Chondrocyte (in vitro differentiated cells): ENCODE results near the gene SYNGR1. TPM values are rescaled to one million over a fixed set of nuclear protein-coding genes. Genes with fewer than 3 reads are reported as not detected.
A peak's percentile ranks its signal among the peaks of the same experiment; 100 is the strongest.

Experiments
- DNase-seq: peaks from one replicate; pipeline ENCODE4 v3.0.0; 2021; ENCODE audit warnings: mixed read lengths, low spot score
- H3K27ac Mint-ChIP-seq: one replicate; pipeline ENCODE4 v1.8.0; 2021; ENCODE audit warnings: mild to moderate bottlenecking, moderate library complexity, mixed read lengths; ENCODE audit not compliant: unreplicated experiment
- H3K27me3 Mint-ChIP-seq: 2 replicates; pipeline ENCODE4 v1.8.0; 2021; ENCODE audit warnings: low read depth, mixed read lengths
- H3K36me3 Mint-ChIP-seq: 2 replicates; pipeline ENCODE4 v1.8.0; 2021; ENCODE audit warnings: low read depth, mixed read lengths
- H3K4me1 Mint-ChIP-seq: 2 replicates; pipeline ENCODE4 v1.8.0; 2021; ENCODE audit warnings: low read depth, mild to moderate bottlenecking, mixed read lengths
- H3K4me3 Mint-ChIP-seq: one replicate; pipeline ENCODE4 v1.8.0; 2021; ENCODE audit warnings: mild to moderate bottlenecking, moderate library complexity, mixed read lengths; ENCODE audit not compliant: unreplicated experiment
- H3K9me3 Mint-ChIP-seq: 2 replicates; pipeline ENCODE4 v1.8.0; 2021; ENCODE audit warnings: low read depth, mixed read lengths
- total RNA-seq: library from RNA; stranded (reverse); gene quantifications from 3 replicates; pipeline ENCODE4 v1.2.1, GENCODE V29; 2021
- TF ChIP-seq, protein P1 (sequence below): fragments of 200-600 bp; sonication (generic); IDR thresholded peaks from 2 replicates; pipeline ENCODE4 v1.5.0; 2021; ENCODE audit warnings: antibody characterized with exemption, mild to moderate bottlenecking, moderate library complexity

The SYNGR1 gene
- total RNA-seq, 1 donor from 2014 or later = 18.4 TPM

- no peaks in the 10 kb centered on the region for H3K27me3 Mint-ChIP-seq
- H3K4me3 Mint-ChIP-seq = peak overlapping the region; percentile 72
- peaks cover 22% of the 10 kb centered on the region for H3K4me1 Mint-ChIP-seq
- TF ChIP-seq, protein P1, sequence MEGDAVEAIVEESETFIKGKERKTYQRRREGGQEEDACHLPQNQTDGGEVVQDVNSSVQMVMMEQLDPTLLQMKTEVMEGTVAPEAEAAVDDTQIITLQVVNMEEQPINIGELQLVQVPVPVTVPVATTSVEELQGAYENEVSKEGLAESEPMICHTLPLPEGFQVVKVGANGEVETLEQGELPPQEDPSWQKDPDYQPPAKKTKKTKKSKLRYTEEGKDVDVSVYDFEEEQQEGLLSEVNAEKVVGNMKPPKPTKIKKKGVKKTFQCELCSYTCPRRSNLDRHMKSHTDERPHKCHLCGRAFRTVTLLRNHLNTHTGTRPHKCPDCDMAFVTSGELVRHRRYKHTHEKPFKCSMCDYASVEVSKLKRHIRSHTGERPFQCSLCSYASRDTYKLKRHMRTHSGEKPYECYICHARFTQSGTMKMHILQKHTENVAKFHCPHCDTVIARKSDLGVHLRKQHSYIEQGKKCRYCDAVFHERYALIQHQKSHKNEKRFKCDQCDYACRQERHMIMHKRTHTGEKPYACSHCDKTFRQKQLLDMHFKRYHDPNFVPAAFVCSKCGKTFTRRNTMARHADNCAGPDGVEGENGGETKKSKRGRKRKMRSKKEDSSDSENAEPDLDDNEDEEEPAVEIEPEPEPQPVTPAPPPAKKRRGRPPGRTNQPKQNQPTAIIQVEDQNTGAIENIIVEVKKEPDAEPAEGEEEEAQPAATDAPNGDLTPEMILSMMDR = no peak
- DNase-seq = no peak
- H3K36me3 Mint-ChIP-seq = no peaks in the 10 kb centered on the region
- H3K9me3 Mint-ChIP-seq = no peaks in the 10 kb centered on the region
- no peak overlapping the region for H3K27ac Mint-ChIP-seq
These were observed 255 bp upstream of the SYNGR1 start for GRCh38 chr22:39349506-39349966.

GRCh38 chr22:39350757-39351688 is 1.2 kb downstream of the SYNGR1 start:
- H3K36me3 Mint-ChIP-seq = no peaks in the 10 kb centered on the region
- DNase-seq = no peak
- TF ChIP-seq, protein P1 = no peak
- H3K9me3 Mint-ChIP-seq = no peaks in the 10 kb centered on the region
- H3K27ac Mint-ChIP-seq = no peak overlapping the region
- peaks cover 22% of the 10 kb centered on the region for H3K4me1 Mint-ChIP-seq
- no peaks in the 10 kb centered on the region for H3K27me3 Mint-ChIP-seq
- peak overlapping the region; percentile 79 for H3K4me3 Mint-ChIP-seq

GRCh38 chr22:39351689-39352214 is 2.0 kb downstream of the SYNGR1 start:
- Mint-ChIP-seq H3K9me3 (no peaks in the 10 kb centered on the region), H3K27ac (peak overlapping the region; percentile 37), H3K27me3 (no peaks in the 10 kb centered on the region), H3K4me1 (peaks cover 22% of the 10 kb centered on the region), H3K36me3 (no peaks in the 10 kb centered on the region), H3K4me3 (no peak overlapping the region)
- TF ChIP-seq, protein P1 = no peak
- DNase-seq = no peak

- H3K4me1 Mint-ChIP-seq = peaks cover 22% of the 10 kb centered on the region
- no peaks in the 10 kb centered on the region for H3K27me3 Mint-ChIP-seq
- H3K27ac Mint-ChIP-seq = no peak overlapping the region
- H3K36me3 Mint-ChIP-seq = no peaks in the 10 kb centered on the region
- H3K4me3 Mint-ChIP-seq = no peak overlapping the region
- no peak for DNase-seq
- H3K9me3 Mint-ChIP-seq = no peaks in the 10 kb centered on the region
- TF ChIP-seq, protein P1 = no peak
These were observed 2.6 kb downstream of the SYNGR1 start for GRCh38 chr22:39352306-39352891.

GRCh38 chr22:39353346-39353745 is 3.6 kb downstream of the SYNGR1 start:
- H3K27ac Mint-ChIP-seq = no peak overlapping the region
- TF ChIP-seq, protein P1 = no peak
- H3K4me1 Mint-ChIP-seq = peaks cover 22% of the 10 kb centered on the region
- H3K27me3 Mint-ChIP-seq = no peaks in the 10 kb centered on the region
- no peaks in the 10 kb centered on the region for H3K36me3 Mint-ChIP-seq
- H3K9me3 Mint-ChIP-seq = no peaks in the 10 kb centered on the region
- H3K4me3 Mint-ChIP-seq = no peak overlapping the region
- DNase-seq = no peak
